ENCODE results near the gene TUT1. TPM values are rescaled to one million over a fixed set of nuclear protein-coding genes. Genes with fewer than 3 reads are reported as not detected.
A peak's percentile ranks its signal among the peaks of the same experiment; 100 is the strongest.

The TUT1 gene
- total RNA-seq, 6 experiments from 2014 or later: 12.3 to 34.2 (median 21.1) TPM

- WGBS (ENCODE audit: insufficient coverage, low coverage, low lambda C conversion rate, missing lambda C conversion rate): 24% methylated on average over 8 of the region's 8 CpGs
- Histone ChIP-seq H3K4me1 (peaks cover 0 to 55% (median 25%) of the 10 kb centered on the region in 4 donors), H3K4me3 (peak overlapping the region; percentile 80 to 97 (median 92)), H3K36me3 (no peaks in the 10 kb centered on the region), H3K9me3 (no peaks in the 10 kb centered on the region), H3K27me3 (no peaks in the 10 kb centered on the region), H3K27ac (peak overlapping the region; percentile 90 to 96 (median 94))
- peak; percentile 26 to 65 (median 60) for ATAC-seq
- no peak for TF ChIP-seq CTCF (IDR thresholded peaks at IDR 0.05)
- TF ChIP-seq POLR2A (IDR thresholded peaks at IDR 0.05): peak; percentile 47
- peak; percentile 72 to 92 (median 88) for DNase-seq
- intact Hi-C loops (cut with DNase I): no loop called here
Measured at GRCh38 chr11:62547691-62548281, 43.5 kb downstream of the TUT1 start.

GRCh38 chr11:62546929-62547625 is 44.2 kb downstream of the TUT1 start:
- H3K27ac ChIP-seq: peak overlapping the region; percentile 90 to 96 (median 94)
- no peaks in the 10 kb centered on the region for H3K9me3 ChIP-seq
- no peaks in the 10 kb centered on the region for H3K36me3 ChIP-seq
- H3K4me1 ChIP-seq: peaks cover 0 to 55% (median 25%) of the 10 kb centered on the region in 4 donors
- intact Hi-C loops (cut with DNase I): no loop called here
- DNase-seq: no peak
- WGBS (ENCODE audit: insufficient coverage, low coverage, low lambda C conversion rate, missing lambda C conversion rate): 6% methylated on average over 20 of the region's 40 CpGs
- H3K4me3 ChIP-seq: peak overlapping the region; percentile 80 to 97 (median 92)
- no peak for TF ChIP-seq CTCF (IDR thresholded peaks at IDR 0.05)
- no peak for TF ChIP-seq POLR2A (IDR thresholded peaks at IDR 0.05)
- no peaks in the 10 kb centered on the region for H3K27me3 ChIP-seq
- ATAC-seq: peak in 1 of 4 donors; percentile 18

- intact Hi-C loops (cut with DNase I): no loop called here
- TF ChIP-seq CTCF (IDR thresholded peaks at IDR 0.05): no peak
- peak; percentile 83 for TF ChIP-seq POLR2A (IDR thresholded peaks at IDR 0.05)
Measured at GRCh38 chr11:62546244-62546928, 44.9 kb downstream of the TUT1 start, which contains the start of gene AHNAK. AHNAK (minus strand) TSS chr11:62546806; CDS start chr11:62536098, 10,708 bp downstream.

GRCh38 chr11:62545437-62546243 is 45.7 kb downstream of the TUT1 start:
- H3K4me3 ChIP-seq: peak overlapping the region; percentile 80 to 97 (median 92)
- peaks cover 0 to 63% (median 31%) of the 10 kb centered on the region in 4 donors for H3K4me1 ChIP-seq
- TF ChIP-seq CTCF (IDR thresholded peaks at IDR 0.05) (no peak), POLR2A (IDR thresholded peaks at IDR 0.05) (no peak)
- H3K9me3 ChIP-seq: no peaks in the 10 kb centered on the region
- no peaks in the 10 kb centered on the region for H3K27me3 ChIP-seq
- H3K36me3 ChIP-seq: no peaks in the 10 kb centered on the region
- H3K27ac ChIP-seq: peak overlapping the region; percentile 90 to 96 (median 94)
- peak; percentile 14 to 53 (median 41) for ATAC-seq
- DNase-seq: peak; percentile 86 to 95 (median 90)
- intact Hi-C loops (cut with DNase I): no loop called here
- WGBS (ENCODE audit: insufficient coverage, low coverage, low lambda C conversion rate, missing lambda C conversion rate): under 1% methylated on average over 30 of the region's 59 CpGs

More at GRCh38 chr11:62546244-62546928, 44.9 kb downstream of the TUT1 start, which contains the start of gene AHNAK:
- peaks cover 0 to 56% (median 27%) of the 10 kb centered on the region in 4 donors for H3K4me1 ChIP-seq
- no peaks in the 10 kb centered on the region for H3K36me3 ChIP-seq
- 0% methylated on average over 11 of the region's 69 CpGs for WGBS (ENCODE audit: insufficient coverage, low coverage, low lambda C conversion rate, missing lambda C conversion rate)
- ATAC-seq (peak; percentile 44 to 72 (median 65)), DNase-seq (peak; percentile 90)
- H3K27ac ChIP-seq: peak within 1 kb of the TSS; percentile 90 to 96 (median 94)
- H3K27me3 ChIP-seq: no peaks in the 10 kb centered on the region
- H3K9me3 ChIP-seq: no peaks in the 10 kb centered on the region
- peak within 1 kb of the TSS; percentile 80 to 97 (median 92) for H3K4me3 ChIP-seq
